Activated naive CD4-positive, alpha-beta T cell (primary cell): ENCODE data around the gene HACD2.
A peak's percentile ranks its signal among the peaks of the same experiment; 100 is the strongest.
"Not testable (repeated sequence)": the region's sequence is repeated elsewhere in the genome, so short reads cannot be mapped to it uniquely, and the experiment has no call there.

ENCODE experiments used
- DNase-seq, 4 experiments: peaks; one replicate each; lab custom pipeline; 2025; lab: John Stamatoyannopoulos, UW

HACD2 gene

GRCh38 chr3:123584988-123585937 lies at the start of gene HACD2:
Gene HACD2, minus strand, starts transcription at chr3:123585053. Its CDS starts 26 bp downstream, at chr3:123585027.
- DNase-seq, result peak; percentile 76 to 90 (median 78)

- DNase-seq, result no peak
Measured at GRCh38 chr3:123634149-123635051, 49.5 kb upstream of the HACD2 start.

- DNase-seq, result no peak
Measured at GRCh38 chr3:123633530-123633929, 48.7 kb upstream of the HACD2 start.

GRCh38 chr3:123632161-123632655 lies 47.4 kb upstream of the HACD2 start:
- DNase-seq, result no peak

GRCh38 chr3:123629747-123630047 lies 44.8 kb upstream of the HACD2 start:
- no peak for DNase-seq

- no peak for DNase-seq
Measured at GRCh38 chr3:123628996-123629746, 44.3 kb upstream of the HACD2 start.

GRCh38 chr3:123627673-123628670 lies 43.1 kb upstream of the HACD2 start:
- DNase-seq, result no peak

- no peak for DNase-seq
Measured at GRCh38 chr3:123626881-123627280, 42.0 kb upstream of the HACD2 start.

- no peak for DNase-seq
Measured at GRCh38 chr3:123624302-123624701, 39.4 kb upstream of the HACD2 start.

GRCh38 chr3:123623346-123623880 lies 38.6 kb upstream of the HACD2 start:
- DNase-seq, result no peak

GRCh38 chr3:123622766-123623165 lies 37.9 kb upstream of the HACD2 start:
- no peak for DNase-seq

GRCh38 chr3:123621850-123622189 lies 37.0 kb upstream of the HACD2 start:
- no peak for DNase-seq

GRCh38 chr3:123621186-123621849 lies 36.5 kb upstream of the HACD2 start:
- no peak for DNase-seq

- no peak for DNase-seq
Measured at GRCh38 chr3:123620343-123620742, 35.5 kb upstream of the HACD2 start.

GRCh38 chr3:123618768-123619484 lies 34.1 kb upstream of the HACD2 start:
- no peak for DNase-seq

- no peak for DNase-seq
Measured at GRCh38 chr3:123618076-123618708, 33.3 kb upstream of the HACD2 start.

- DNase-seq, result no peak
Measured at GRCh38 chr3:123616593-123616992, 31.7 kb upstream of the HACD2 start.

GRCh38 chr3:123613543-123613942 lies 28.7 kb upstream of the HACD2 start:
- DNase-seq, result no peak

GRCh38 chr3:123611674-123612073 lies 26.8 kb upstream of the HACD2 start:
- not testable (repeated sequence) for DNase-seq
